Prostate gland (tissue), 2 donors: ENCODE measurements around the gene SLC25A19. TPM values are rescaled to one million over a fixed set of nuclear protein-coding genes. Genes with fewer than 3 reads are reported as not detected.
"Not testable (repeated sequence)": the region's sequence is repeated elsewhere in the genome, so short reads cannot be mapped to it uniquely, and the experiment has no call there.

Experiments
- DNase-seq: peaks from one replicate; pipeline ENCODE4 v3.0.0-alpha.2; 2019; ENCODE audit warnings: low spot score
- H3K27ac ChIP-seq, 2 donors: fragments of 200-600 bp; sonication (generic); 2 replicates each; pipeline ENCODE4 v1.5.1; 2017 to 2019
- H3K27me3 ChIP-seq: fragments of 200-600 bp; sonication (generic); replicated peaks from 2 replicates; pipeline ENCODE4 v1.5.1; 2019; ENCODE audit not compliant: insufficient read depth
- H3K36me3 ChIP-seq, 2 donors: fragments of 200-600 bp; sonication (generic); 1 replicate in 1 of 2; 2 replicates in 1 of 2; pipeline versions ENCODE4 v1.5.1 to v1.8.1; 2017 to 2019
- H3K4me1 ChIP-seq: fragments of 200-600 bp; sonication (generic); replicated peaks from 2 replicates; pipeline ENCODE4 v1.5.1; 2019
- H3K4me3 ChIP-seq, 2 donors: fragments of 200-600 bp; sonication (generic); 2 replicates each; pipeline ENCODE4 v1.5.1; 2017 to 2019
- H3K9me3 ChIP-seq: fragments of 200-600 bp; sonication (generic); 2 replicates; pipeline ENCODE4 v1.5.1; 2017
- CTCF ChIP-seq, 4 experiments: fragments of 200-600 bp in 2 of 4; fragments of 450-650 bp in 2 of 4; sonication (generic) in 2 of 4; IDR thresholded peaks; 1 replicate in 3 of 4; 2 replicates in 1 of 4; pipeline ENCODE4 v1.5.1; 2016 to 2019; ENCODE audit warnings: antibody characterized with exemption in 4 of 4, mild to moderate bottlenecking in 2 of 4, moderate library complexity in 2 of 4
- POLR2A ChIP-seq: fragments of 450-650 bp; IDR thresholded peaks from one replicate; pipeline ENCODE4 v1.6.1; 2016; ENCODE audit warnings: antibody characterized with exemption, mild to moderate bottlenecking
- POLR2AphosphoS5 ChIP-seq: sonication (generic); formaldehyde crosslinking; IDR thresholded peaks from one replicate; pipeline ENCODE4 v1.6.1; 2017; ENCODE audit warnings: antibody characterized with exemption
- WGBS: methylation state at CpG from one replicate; pipeline ENCODE4 v1.1.5; 2018; 5-methylcytosine and 5-hydroxymethylcytosine counted together
- intact Hi-C: fragments of 100-400 bp; cut with DNase I; formaldehyde crosslinking; loops from one replicate; pipeline ENCODE4 v1.14.2; 2022
- total RNA-seq, 2 donors: library from RNA; depleted of rRNA; stranded (reverse); fragments of >200 nt; gene quantifications; one replicate each; pipeline ENCODE4 v1.1.0, GENCODE V29; 2016

SLC25A19 gene
- total RNA-seq, 2 donors from 2014 or later: 5.2 to 15.2 TPM

GRCh38 chr17:75261336-75262111 lies 27.7 kb downstream of the SLC25A19 start, which contains the start of the genes GGA3 and MRPS7:
Gene GGA3, minus strand, starts transcription at chr17:75261606. Its CDS starts 19 bp downstream, at chr17:75261587.
Gene MRPS7, plus strand, starts transcription at chr17:75261879. Its CDS starts 22 bp downstream, at chr17:75261901.
- Histone ChIP-seq H3K27me3 (no peaks in the 10 kb centered on the region), H3K4me3 (peak within 1 kb of the TSS; percentile 90 to 93), H3K36me3 (peaks cover 0 to 12% of the 10 kb centered on the region in 2 donors), H3K27ac (peak within 1 kb of the TSS; percentile 85 to 92), H3K4me1 (peaks cover 6% of the 10 kb centered on the region), H3K9me3 (no peaks in the 10 kb centered on the region)
- TF ChIP-seq POLR2AphosphoS5: peak; percentile 95
- peak; percentile 52 for TF ChIP-seq POLR2A
- TF ChIP-seq CTCF (IDR thresholded peaks at IDR 0.05): no peak
- peak; percentile 95 for DNase-seq
- 0% methylated on average over 54 of the region's 69 CpGs for WGBS
- intact Hi-C loops: no loop called here

- no peaks in the 10 kb centered on the region for H3K27me3 ChIP-seq
- H3K4me3 ChIP-seq: peak overlapping the region; percentile 90 to 93
- H3K27ac ChIP-seq: peak overlapping the region; percentile 85 to 92
- WGBS: under 1% methylated on average over 31 of the region's 31 CpGs
- no peak for DNase-seq
- H3K9me3 ChIP-seq: no peaks in the 10 kb centered on the region
- TF ChIP-seq CTCF (IDR thresholded peaks at IDR 0.05) (peak in 1 of 4 experiments; percentile 5), POLR2AphosphoS5 (no peak), POLR2A (no peak)
- peaks cover 0 to 5% of the 10 kb centered on the region in 2 donors for H3K36me3 ChIP-seq
- peaks cover 6% of the 10 kb centered on the region for H3K4me1 ChIP-seq
- intact Hi-C loops: no loop called here
Measured at GRCh38 chr17:75260641-75261335, 28.4 kb downstream of the SLC25A19 start.

GRCh38 chr17:75257228-75257627 lies 32.0 kb downstream of the SLC25A19 start:
- H3K27me3 ChIP-seq, H3K9me3 ChIP-seq, H3K27ac ChIP-seq, H3K4me3 ChIP-seq, H3K36me3 ChIP-seq, intact Hi-C loops, DNase-seq, H3K4me1 ChIP-seq: not testable (repeated sequence)
- WGBS: 45% methylated on average over 2 of the region's 2 CpGs

- DNase-seq, H3K4me1 ChIP-seq, intact Hi-C loops, H3K4me3 ChIP-seq, H3K27ac ChIP-seq, H3K9me3 ChIP-seq, H3K36me3 ChIP-seq, H3K27me3 ChIP-seq: not testable (repeated sequence)
- 83% methylated on average over 11 of the region's 11 CpGs for WGBS
Measured at GRCh38 chr17:75255954-75256698, 33.1 kb downstream of the SLC25A19 start.

GRCh38 chr17:75252039-75252816 lies 37.0 kb downstream of the SLC25A19 start:
- Histone ChIP-seq H3K4me3 (no peak overlapping the region), H3K4me1 (no peaks in the 10 kb centered on the region), H3K27me3 (no peaks in the 10 kb centered on the region), H3K9me3 (no peaks in the 10 kb centered on the region), H3K36me3 (no peaks in the 10 kb centered on the region), H3K27ac (no peak overlapping the region)
- intact Hi-C loops: no loop called here
- 85% methylated on average over 8 of the region's 8 CpGs for WGBS
- no peak for TF ChIP-seq POLR2AphosphoS5
- TF ChIP-seq POLR2A: no peak
- no peak for TF ChIP-seq CTCF (IDR thresholded peaks at IDR 0.05)
- DNase-seq: no peak
